HL-60 (cell line): ENCODE measurements around the gene HNRNPC.

Experiments used
- DNase-seq, 2 experiments: peaks; one replicate each; pipeline ENCODE4 v3.0.0-alpha.2; 2010 to 2020; ENCODE audit warnings: low read depth in 1 of 2, low spot score in 1 of 2
- H3K27ac ChIP-seq: fragments of 250-450 bp; sonication (Bioruptor Pico); replicated peaks from 2 replicates; pipeline ENCODE4 v1.5.1; 2020; ENCODE audit warnings: mild to moderate bottlenecking, moderate library complexity
- H3K27me3 ChIP-seq: fragments of 250-450 bp; sonication (Bioruptor Pico); 2 replicates; pipeline ENCODE4 v1.5.1; 2021; ENCODE audit warnings: mild to moderate bottlenecking, moderate library complexity; ENCODE audit not compliant: insufficient read depth, poor library complexity, severe bottlenecking
- H3K4me3 ChIP-seq: replicated peaks from 2 replicates; pipeline ENCODE4 v1.5.1; 2011; ENCODE audit warnings: mild to moderate bottlenecking, control low read depth, low read length; ENCODE audit not compliant: insufficient read depth
- GABPA ChIP-seq: IDR thresholded peaks from 2 replicates; pipeline ENCODE4 v1.6.1; 2012; ENCODE audit warnings: low read depth
- POLR2AphosphoS5 ChIP-seq: IDR thresholded peaks from 2 replicates; pipeline ENCODE4 v1.6.1; 2012; ENCODE audit warnings: low read depth
- SPI1 ChIP-seq: IDR thresholded peaks from 2 replicates; pipeline ENCODE4 v1.6.1; 2012; ENCODE audit warnings: low read depth, mild to moderate bottlenecking, borderline replicate concordance
- TF ChIP-seq, protein P1 (sequence below): IDR thresholded peaks from 2 replicates; pipeline ENCODE4 v1.6.1; 2012; ENCODE audit warnings: low read depth; ENCODE audit not compliant: insufficient replicate concordance
- TF ChIP-seq, protein P2 (sequence below): IDR thresholded peaks from one replicate; pipeline ENCODE4 v1.5.1; 2011; ENCODE audit warnings: low read length, control low read depth, inconsistent platforms; ENCODE audit not compliant: insufficient read depth

HNRNPC gene

DNA sequence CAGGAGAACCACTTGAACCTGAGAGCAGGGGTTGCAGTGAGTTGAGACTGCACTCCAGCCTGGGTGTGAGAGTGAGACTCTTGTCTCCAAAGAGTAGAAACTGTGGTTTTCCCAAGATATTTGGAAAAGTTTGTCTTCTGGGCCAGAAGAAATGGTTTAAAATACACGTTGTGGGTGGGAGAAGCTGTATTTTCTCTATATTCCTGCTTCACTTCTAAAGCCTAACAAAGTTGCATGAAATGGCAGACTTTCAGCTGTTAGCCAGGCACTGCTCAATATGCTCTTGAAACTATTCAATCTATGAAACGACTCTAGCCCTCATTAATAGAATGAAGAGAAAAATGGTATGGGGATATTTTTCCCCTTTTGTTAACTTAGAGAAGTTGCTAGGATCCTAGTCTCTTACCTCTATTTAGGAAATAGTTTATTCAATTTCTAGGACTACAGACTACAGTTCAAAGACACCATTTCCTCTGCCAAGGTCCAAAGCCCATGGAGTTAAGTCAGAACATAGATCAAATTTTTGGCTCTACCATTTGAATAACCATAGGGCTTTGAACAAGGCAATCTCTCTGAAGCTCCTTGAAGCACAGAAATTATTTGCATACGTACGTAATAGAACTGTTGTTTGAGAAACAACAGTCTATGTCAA lies 64.1 kb downstream of the HNRNPC start:
- no peak overlapping the region for H3K4me3 ChIP-seq
- no peaks in the 10 kb centered on the region for H3K27me3 ChIP-seq
- no peak overlapping the region for H3K27ac ChIP-seq
- no peak for DNase-seq
- TF ChIP-seq SPI1 (no peak), GABPA (no peak), POLR2AphosphoS5 (no peak; the same call in none of the 2 replicates)
- TF ChIP-seq, protein P1, sequence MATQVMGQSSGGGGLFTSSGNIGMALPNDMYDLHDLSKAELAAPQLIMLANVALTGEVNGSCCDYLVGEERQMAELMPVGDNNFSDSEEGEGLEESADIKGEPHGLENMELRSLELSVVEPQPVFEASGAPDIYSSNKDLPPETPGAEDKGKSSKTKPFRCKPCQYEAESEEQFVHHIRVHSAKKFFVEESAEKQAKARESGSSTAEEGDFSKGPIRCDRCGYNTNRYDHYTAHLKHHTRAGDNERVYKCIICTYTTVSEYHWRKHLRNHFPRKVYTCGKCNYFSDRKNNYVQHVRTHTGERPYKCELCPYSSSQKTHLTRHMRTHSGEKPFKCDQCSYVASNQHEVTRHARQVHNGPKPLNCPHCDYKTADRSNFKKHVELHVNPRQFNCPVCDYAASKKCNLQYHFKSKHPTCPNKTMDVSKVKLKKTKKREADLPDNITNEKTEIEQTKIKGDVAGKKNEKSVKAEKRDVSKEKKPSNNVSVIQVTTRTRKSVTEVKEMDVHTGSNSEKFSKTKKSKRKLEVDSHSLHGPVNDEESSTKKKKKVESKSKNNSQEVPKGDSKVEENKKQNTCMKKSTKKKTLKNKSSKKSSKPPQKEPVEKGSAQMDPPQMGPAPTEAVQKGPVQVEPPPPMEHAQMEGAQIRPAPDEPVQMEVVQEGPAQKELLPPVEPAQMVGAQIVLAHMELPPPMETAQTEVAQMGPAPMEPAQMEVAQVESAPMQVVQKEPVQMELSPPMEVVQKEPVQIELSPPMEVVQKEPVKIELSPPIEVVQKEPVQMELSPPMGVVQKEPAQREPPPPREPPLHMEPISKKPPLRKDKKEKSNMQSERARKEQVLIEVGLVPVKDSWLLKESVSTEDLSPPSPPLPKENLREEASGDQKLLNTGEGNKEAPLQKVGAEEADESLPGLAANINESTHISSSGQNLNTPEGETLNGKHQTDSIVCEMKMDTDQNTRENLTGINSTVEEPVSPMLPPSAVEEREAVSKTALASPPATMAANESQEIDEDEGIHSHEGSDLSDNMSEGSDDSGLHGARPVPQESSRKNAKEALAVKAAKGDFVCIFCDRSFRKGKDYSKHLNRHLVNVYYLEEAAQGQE = no peak
- TF ChIP-seq, protein P2, sequence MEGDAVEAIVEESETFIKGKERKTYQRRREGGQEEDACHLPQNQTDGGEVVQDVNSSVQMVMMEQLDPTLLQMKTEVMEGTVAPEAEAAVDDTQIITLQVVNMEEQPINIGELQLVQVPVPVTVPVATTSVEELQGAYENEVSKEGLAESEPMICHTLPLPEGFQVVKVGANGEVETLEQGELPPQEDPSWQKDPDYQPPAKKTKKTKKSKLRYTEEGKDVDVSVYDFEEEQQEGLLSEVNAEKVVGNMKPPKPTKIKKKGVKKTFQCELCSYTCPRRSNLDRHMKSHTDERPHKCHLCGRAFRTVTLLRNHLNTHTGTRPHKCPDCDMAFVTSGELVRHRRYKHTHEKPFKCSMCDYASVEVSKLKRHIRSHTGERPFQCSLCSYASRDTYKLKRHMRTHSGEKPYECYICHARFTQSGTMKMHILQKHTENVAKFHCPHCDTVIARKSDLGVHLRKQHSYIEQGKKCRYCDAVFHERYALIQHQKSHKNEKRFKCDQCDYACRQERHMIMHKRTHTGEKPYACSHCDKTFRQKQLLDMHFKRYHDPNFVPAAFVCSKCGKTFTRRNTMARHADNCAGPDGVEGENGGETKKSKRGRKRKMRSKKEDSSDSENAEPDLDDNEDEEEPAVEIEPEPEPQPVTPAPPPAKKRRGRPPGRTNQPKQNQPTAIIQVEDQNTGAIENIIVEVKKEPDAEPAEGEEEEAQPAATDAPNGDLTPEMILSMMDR = no peak

DNA sequence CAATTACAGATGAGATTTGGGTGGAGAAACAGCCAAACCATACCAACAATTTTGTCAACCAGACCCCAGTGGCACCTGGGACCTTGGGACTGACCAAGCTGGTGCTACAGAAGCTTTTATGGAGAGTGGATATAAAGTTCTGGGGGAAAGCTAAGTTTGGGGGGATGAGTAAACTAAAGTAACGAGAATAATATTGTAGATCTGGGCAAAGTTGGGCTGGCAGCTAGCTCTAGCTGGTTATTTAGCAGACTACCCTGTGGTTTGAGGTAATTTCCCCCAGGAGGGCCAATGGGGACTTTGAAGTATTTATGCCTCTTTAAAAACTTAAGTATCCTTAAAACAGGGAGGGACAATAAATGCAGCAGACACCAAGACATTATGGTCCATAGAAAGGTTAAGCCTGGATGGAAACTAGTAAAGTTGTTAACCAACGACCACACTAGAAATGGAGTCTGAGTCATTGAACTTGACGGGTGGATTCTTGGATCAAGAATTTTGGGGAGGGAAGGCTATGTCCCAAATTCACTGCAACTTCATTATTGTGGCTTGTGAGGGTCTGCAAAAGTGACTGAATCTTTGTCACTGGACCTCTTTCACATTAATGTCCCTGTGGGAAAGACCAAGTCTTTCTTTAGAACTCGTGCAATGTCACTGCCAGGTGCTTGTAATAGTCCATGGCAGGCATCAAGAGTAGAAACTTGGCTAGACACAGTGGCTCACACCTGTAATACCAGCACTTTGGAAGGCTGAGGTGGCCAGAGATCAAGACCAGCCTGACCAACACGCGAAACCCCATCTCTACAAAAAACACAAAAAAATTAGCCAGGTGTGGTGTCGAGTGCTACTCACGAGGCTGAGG lies 64.8 kb downstream of the HNRNPC start:
- TF ChIP-seq, protein P1 = no peak
- TF ChIP-seq POLR2AphosphoS5 = peak; percentile 39
- DNase-seq = no peak
- Histone ChIP-seq H3K4me3 (no peak overlapping the region), H3K27me3 (no peaks in the 10 kb centered on the region), H3K27ac (no peak overlapping the region)

DNA sequence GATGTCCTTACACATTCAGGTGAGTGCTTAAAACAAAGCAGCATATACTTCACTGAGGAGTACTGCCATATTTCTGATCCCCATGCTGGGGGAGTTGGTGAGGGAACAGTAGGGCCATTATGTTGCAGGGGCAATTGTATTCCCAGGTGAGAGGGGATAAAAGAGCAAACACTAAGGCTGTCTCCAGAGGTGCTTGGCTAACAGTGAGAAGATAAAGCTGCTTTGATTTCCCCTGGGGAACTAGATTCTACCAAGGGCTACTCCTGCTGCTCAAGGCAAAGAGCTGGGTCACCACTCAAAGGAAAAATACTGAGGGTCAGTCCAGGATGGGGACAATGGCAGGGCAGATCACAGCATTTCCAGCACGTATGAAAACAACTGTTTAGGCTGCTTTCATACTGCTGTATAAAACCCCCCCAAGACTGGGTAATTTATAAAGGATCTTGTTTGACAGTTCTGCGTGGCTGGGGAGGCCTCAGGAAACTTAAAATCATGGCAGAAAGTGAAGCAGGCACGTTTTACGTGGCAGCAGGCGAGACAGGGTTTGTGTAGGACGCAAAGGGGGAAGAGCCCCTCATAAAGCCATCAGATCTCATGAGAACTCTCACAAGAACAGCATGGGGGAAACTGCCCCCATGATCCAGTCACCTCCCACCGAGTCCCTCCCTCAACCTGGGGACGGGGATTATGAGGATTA lies 65.6 kb downstream of the HNRNPC start:
- H3K27ac ChIP-seq = no peak overlapping the region
- DNase-seq = no peak

More for the DNA sequence above, 65.6 kb downstream of the HNRNPC start:
- Histone ChIP-seq H3K4me3 (no peak overlapping the region), H3K27me3 (no peaks in the 10 kb centered on the region)
- TF ChIP-seq, protein P2 = no peak
- TF ChIP-seq POLR2AphosphoS5 = no peak; the same call in 1 of the 2 replicates
- no peak for TF ChIP-seq SPI1
- TF ChIP-seq, protein P1 = no peak
- TF ChIP-seq GABPA = no peak
